HCT116 (cell line): ENCODE measurements around the gene CABP1. TPM values are rescaled to one million over a fixed set of nuclear protein-coding genes. Genes with fewer than 3 reads are reported as not detected.

Experiments used
- ATAC-seq: fragments of 200-7000 bp; cut with Tn5 transposase; 2 replicates; pipeline ENCODE4 v1.9.1; 2020; ENCODE audit warnings: mild to moderate bottlenecking, moderate library complexity
- BruUV-seq: library from RNA; stranded (reverse); fragments of 400-500 nt; replicated peaks from 2 replicates; lab custom pipeline; 2021; lab: Mats Ljungman, UMichigan
- CTCF ChIA-PET: fragments of 300-600 bp; sonication (Branson Sonifier 250); formaldehyde crosslinking; loops from one replicate; lab custom pipeline; 2021; ENCODE audit warnings: antibody characterized with exemption; lab: Charles Lee
- POLR2A ChIA-PET: fragments of 300-600, 350-600 bp; sonication (Branson Sonifier 250); formaldehyde crosslinking; loops from one replicate; lab custom pipeline; 2021; ENCODE audit warnings: antibody characterized with exemption; lab: Charles Lee
- RAD21 ChIA-PET, 2 experiments: fragments of 300-600 bp; sonication (Branson Sonifier 250); formaldehyde crosslinking; loops; one replicate each; lab custom pipeline; 2023; ENCODE audit warnings: low total read pairs in 2 of 2; ENCODE audit not compliant: uncharacterized antibody in 2 of 2, unreplicated experiment in 2 of 2, low non-redundant PET in 1 of 2; lab: Charles Lee
- DNase-seq: peaks from one replicate; pipeline ENCODE4 v3.0.0-alpha.2; 2010; ENCODE audit warnings: low read depth, low spot score
- H2AFZ ChIP-seq: fragments of 200-600 bp; shearing (Covaris generic), sonication (generic); 2 replicates; pipeline ENCODE4 v1.6.1; 2017; ENCODE audit warnings: low read depth, mixed run types, mixed read lengths, antibody characterized with exemption, low read length; ENCODE audit not compliant: poor library complexity, severe bottlenecking
- H3K27ac ChIP-seq: 2 replicates; pipeline ENCODE4 v1.5.1; 2012; ENCODE audit warnings: low read depth, low read length
- H3K27me3 ChIP-seq: fragments of 200-600 bp; sonication (generic); 2 replicates; pipeline ENCODE4 v1.6.1; 2016; ENCODE audit warnings: mixed run types, low read length, mixed read lengths; ENCODE audit not compliant: insufficient read depth
- H3K36me3 ChIP-seq, 2 experiments: fragments of 200-500 bp in 1 of 2; fragments of 200-600 bp in 1 of 2; sonication (Bioruptor generic) in 1 of 2; sonication (generic) in 1 of 2; 2 replicates each; pipeline versions ENCODE4 v1.5.1 to v1.6.1; 2014 to 2016; ENCODE audit warnings: low read length in 2 of 2, inconsistent platforms in 1 of 2, mixed read lengths in 1 of 2, mixed run types in 1 of 2; ENCODE audit not compliant: insufficient read depth in 2 of 2, control insufficient read depth in 1 of 2
- H3K4me1 ChIP-seq, 2 experiments: fragments of 200-600 bp in 1 of 2; sonication (generic) in 1 of 2; 2 replicates each; pipeline versions ENCODE4 v1.5.1 to v1.6.1; 2012 to 2017; ENCODE audit warnings: low read length in 2 of 2, inconsistent platforms in 1 of 2, mild to moderate bottlenecking in 1 of 2, mixed read lengths in 1 of 2, mixed run types in 1 of 2, moderate library complexity in 1 of 2; ENCODE audit not compliant: insufficient read depth in 2 of 2, control insufficient read depth in 1 of 2
- H3K4me2 ChIP-seq: fragments of 200-600 bp; sonication (generic); 2 replicates; pipeline ENCODE4 v1.6.1; 2017; ENCODE audit warnings: mixed run types, low read length, mixed read lengths
- H3K4me3 ChIP-seq, 2 experiments: fragments of 200-600 bp in 1 of 2; sonication (generic) in 1 of 2; replicated peaks in 1 of 2; 2 replicates each; pipeline ENCODE4 v1.5.1; 2011 to 2016; ENCODE audit warnings: low read length in 2 of 2, control low read depth in 1 of 2, low read depth in 1 of 2, mild to moderate bottlenecking in 1 of 2, mixed read lengths in 1 of 2, mixed run types in 1 of 2
- H3K79me2 ChIP-seq: fragments of 200-600 bp; sonication (generic); 2 replicates; pipeline ENCODE4 v1.6.1; 2017; ENCODE audit warnings: mild to moderate bottlenecking, mixed run types, low read length, moderate library complexity, mixed read lengths; ENCODE audit not compliant: insufficient read depth
- H3K9ac ChIP-seq: fragments of 200-600 bp; sonication (generic); 2 replicates; pipeline ENCODE4 v1.6.1; 2016; ENCODE audit warnings: low read length, mixed read lengths
- H3K9me2 ChIP-seq: fragments of 200-600 bp; sonication (generic), shearing (Covaris generic); 2 replicates; pipeline ENCODE4 v1.6.1; 2017; ENCODE audit warnings: mixed run types, mild to moderate bottlenecking, moderate library complexity; ENCODE audit not compliant: insufficient read depth
- H3K9me3 ChIP-seq, 2 experiments: fragments of 200-500 bp in 1 of 2; fragments of 200-600 bp in 1 of 2; sonication (Bioruptor generic) in 1 of 2; sonication (generic) in 1 of 2; 2 replicates each; pipeline ENCODE4 v1.6.1; 2014 to 2017; ENCODE audit warnings: low read length in 2 of 2, mixed read lengths in 2 of 2, inconsistent platforms in 1 of 2, low read depth in 1 of 2, mild to moderate bottlenecking in 1 of 2, mixed run types in 1 of 2, moderate library complexity in 1 of 2; ENCODE audit not compliant: control insufficient read depth in 1 of 2, insufficient read depth in 1 of 2
- H4K20me1 ChIP-seq: fragments of 200-600 bp; sonication (generic), shearing (Covaris generic); 2 replicates; pipeline ENCODE4 v1.6.1; 2017; ENCODE audit warnings: mixed run types, mild to moderate bottlenecking, moderate library complexity; ENCODE audit not compliant: insufficient read depth
- CEBPB ChIP-seq: IDR thresholded peaks from 2 replicates; pipeline ENCODE4 v1.6.1; 2012; ENCODE audit warnings: low read depth
- MAX ChIP-seq: IDR thresholded peaks from 2 replicates; pipeline ENCODE4 v1.6.1; 2012
- REST ChIP-seq: IDR thresholded peaks from 2 replicates; pipeline ENCODE4 v1.6.1; 2012; ENCODE audit warnings: low read depth
- SIN3A ChIP-seq: IDR thresholded peaks from 2 replicates; pipeline ENCODE4 v1.6.1; 2012; ENCODE audit warnings: low read depth
- ZFX ChIP-seq: fragments of 450-650 bp; IDR thresholded peaks from 2 replicates; pipeline ENCODE4 v1.6.1; 2017
- intact Hi-C: fragments of 100-400 bp; cut with micrococcal nuclease; formaldehyde crosslinking; loops from 2 replicates; pipeline ENCODE4 v1.10.0; 2022
- total RNA-seq: library from RNA; stranded (reverse); gene quantifications from one replicate; pipeline ENCODE4 v1.2.1, GENCODE V29; 2021; ENCODE audit not compliant: unreplicated experiment

CABP1 gene
- total RNA-seq, 1 experiment from 2014 or later, result 0.84 TPM

- no peak overlapping the region for H2AFZ ChIP-seq
- POLR2A ChIA-PET, result no interaction called here
- peak; percentile 73 for ATAC-seq
- RAD21 ChIA-PET, result no interaction called here
- intact Hi-C loops, result loop anchor here (10.0 kb wide), 2 partner anchors 206 to 364 kb away; partner anchors contain the start of gene COX6A1
- DNase-seq, result no peak
- no TSS peak for BruUV-seq
- H3K9me3 ChIP-seq, result no peaks in the 10 kb centered on the region
- TF ChIP-seq CEBPB (no peak), SIN3A (peak; percentile 73; the same call in 1 of the 2 replicates), MAX (peak; percentile 78), ZFX (peak; percentile 47; the same call in 1 of the 2 replicates), REST (peak; percentile 89)
- H3K9me2 ChIP-seq, result no peaks in the 10 kb centered on the region
- H4K20me1 ChIP-seq, result no peaks in the 10 kb centered on the region
- peaks cover 9 to 19% of the 10 kb centered on the region in 2 experiments; a peak in 3 of 4 replicates for H3K4me1 ChIP-seq
- no peaks in the 10 kb centered on the region for H3K36me3 ChIP-seq
- CTCF ChIA-PET, result no interaction called here
- peaks cover 4% of the 10 kb centered on the region; the same call in 1 of the 2 replicates for H3K27me3 ChIP-seq
- no peaks in the 10 kb centered on the region for H3K79me2 ChIP-seq
- H3K9ac ChIP-seq, result peak overlapping the region; percentile 26; the same call in 1 of the 2 replicates
- peak overlapping the region; percentile 92 for H3K4me2 ChIP-seq
- no peak overlapping the region for H3K27ac ChIP-seq
- H3K4me3 ChIP-seq, result peak overlapping the region; percentile 46 to 63
These were observed 721 bp downstream of the CABP1 start for GRCh38 chr12:120640861-120641833.
